ENCODE data around the gene PLXNA1. TPM values are rescaled to one million over a fixed set of nuclear protein-coding genes. Genes with fewer than 3 reads are reported as not detected.

Gene PLXNA1
- total RNA-seq, 1 experiment from 2014 or later: 80.6 TPM

- in situ Hi-C loops (cut with HindIII; ENCODE audit: low pct_unique_long_range_greater_than_20kb, low sequenced_read_pairs) (no loop called here), intact Hi-C loops (cut with micrococcal nuclease; ENCODE audit: unreplicated experiment) (no loop called here)
- CTCF ChIA-PET: no interaction called here
- Histone ChIP-seq H3K4me1 (ENCODE audit: control insufficient read depth, insufficient read depth, low read length) (peaks cover 2% of the 10 kb centered on the region; the same call in 1 of the 2 replicates), H3K27ac (ENCODE audit: low read length) (no peak overlapping the region), H3K9me3 (ENCODE audit: control insufficient read depth, insufficient read depth, low read depth, low read length) (no peaks in the 10 kb centered on the region), H3K4me3 (ENCODE audit: low read depth in 2 of 2, low read length in 2 of 2) (no peak overlapping the region), H3K27me3 (ENCODE audit: control insufficient read depth, insufficient read depth, low read length) (no peaks in the 10 kb centered on the region), H3K36me3 (ENCODE audit: control insufficient read depth, insufficient read depth, low read length) (no peaks in the 10 kb centered on the region)
- no peak for DNase-seq (ENCODE audit: low read depth, low spot score)
- POLR2A ChIA-PET: no interaction called here
- no peak for ATAC-seq
- no TSS peak for BruUV-seq (replicated peaks)
- TF ChIP-seq, protein P1, sequence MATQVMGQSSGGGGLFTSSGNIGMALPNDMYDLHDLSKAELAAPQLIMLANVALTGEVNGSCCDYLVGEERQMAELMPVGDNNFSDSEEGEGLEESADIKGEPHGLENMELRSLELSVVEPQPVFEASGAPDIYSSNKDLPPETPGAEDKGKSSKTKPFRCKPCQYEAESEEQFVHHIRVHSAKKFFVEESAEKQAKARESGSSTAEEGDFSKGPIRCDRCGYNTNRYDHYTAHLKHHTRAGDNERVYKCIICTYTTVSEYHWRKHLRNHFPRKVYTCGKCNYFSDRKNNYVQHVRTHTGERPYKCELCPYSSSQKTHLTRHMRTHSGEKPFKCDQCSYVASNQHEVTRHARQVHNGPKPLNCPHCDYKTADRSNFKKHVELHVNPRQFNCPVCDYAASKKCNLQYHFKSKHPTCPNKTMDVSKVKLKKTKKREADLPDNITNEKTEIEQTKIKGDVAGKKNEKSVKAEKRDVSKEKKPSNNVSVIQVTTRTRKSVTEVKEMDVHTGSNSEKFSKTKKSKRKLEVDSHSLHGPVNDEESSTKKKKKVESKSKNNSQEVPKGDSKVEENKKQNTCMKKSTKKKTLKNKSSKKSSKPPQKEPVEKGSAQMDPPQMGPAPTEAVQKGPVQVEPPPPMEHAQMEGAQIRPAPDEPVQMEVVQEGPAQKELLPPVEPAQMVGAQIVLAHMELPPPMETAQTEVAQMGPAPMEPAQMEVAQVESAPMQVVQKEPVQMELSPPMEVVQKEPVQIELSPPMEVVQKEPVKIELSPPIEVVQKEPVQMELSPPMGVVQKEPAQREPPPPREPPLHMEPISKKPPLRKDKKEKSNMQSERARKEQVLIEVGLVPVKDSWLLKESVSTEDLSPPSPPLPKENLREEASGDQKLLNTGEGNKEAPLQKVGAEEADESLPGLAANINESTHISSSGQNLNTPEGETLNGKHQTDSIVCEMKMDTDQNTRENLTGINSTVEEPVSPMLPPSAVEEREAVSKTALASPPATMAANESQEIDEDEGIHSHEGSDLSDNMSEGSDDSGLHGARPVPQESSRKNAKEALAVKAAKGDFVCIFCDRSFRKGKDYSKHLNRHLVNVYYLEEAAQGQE (IDR thresholded peaks at IDR 0.05; ENCODE audit: insufficient read depth in 1 of 2, low read depth in 2 of 2, low read length in 1 of 2): no peak
- TF ChIP-seq CTCF (IDR thresholded peaks at IDR 0.05) (no peak), SIN3A (IDR thresholded peaks at IDR 0.05; ENCODE audit: borderline replicate concordance, insufficient read depth, low read depth, low read length) (no peak), TCF7L2 (IDR thresholded peaks at IDR 0.05; ENCODE audit: low read depth, low read length) (no peak), POLR2AphosphoS5 (IDR thresholded peaks at IDR 0.05; ENCODE audit: low read depth, low read length) (no peak)
These were observed 11.8 kb downstream of the PLXNA1 start for GRCh38 chr3:126994661-126995245.

DNA sequence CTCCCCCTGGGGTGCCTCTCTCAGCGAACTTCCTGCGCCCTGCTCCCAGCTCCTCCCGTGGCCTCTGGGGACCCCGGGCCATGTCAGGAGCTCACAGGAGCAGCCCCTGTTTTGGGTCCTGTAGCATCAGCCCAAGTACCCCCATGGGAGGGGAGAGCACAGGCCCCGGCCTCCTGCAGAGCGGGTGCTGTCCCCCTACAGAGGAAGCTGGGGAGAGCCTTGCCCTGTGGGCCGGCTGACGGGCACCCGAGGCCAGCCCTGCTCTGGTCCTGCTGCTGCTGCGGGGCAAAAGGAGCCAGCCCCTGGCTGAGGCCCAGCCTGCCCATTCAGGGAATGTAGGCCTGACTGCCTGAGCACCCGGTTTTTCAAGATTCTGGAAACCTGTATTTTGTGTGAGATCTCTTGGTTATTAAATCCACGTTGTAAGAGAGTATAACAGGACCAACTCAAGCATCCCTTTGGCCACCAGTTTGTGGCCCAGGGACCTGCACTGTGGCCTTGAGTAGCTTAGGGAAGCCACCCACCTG, 12.4 kb downstream of the PLXNA1 start:
- Histone ChIP-seq H3K27ac (ENCODE audit: low read length) (no peak overlapping the region), H3K4me3 (ENCODE audit: low read depth in 2 of 2, low read length in 2 of 2) (no peak overlapping the region), H3K9me3 (ENCODE audit: control insufficient read depth, insufficient read depth, low read depth, low read length) (no peaks in the 10 kb centered on the region), H3K4me1 (ENCODE audit: control insufficient read depth, insufficient read depth, low read length) (peaks cover 2% of the 10 kb centered on the region; the same call in 1 of the 2 replicates), H3K27me3 (ENCODE audit: control insufficient read depth, insufficient read depth, low read length) (no peaks in the 10 kb centered on the region), H3K36me3 (ENCODE audit: control insufficient read depth, insufficient read depth, low read length) (no peaks in the 10 kb centered on the region)
- no TSS peak for BruUV-seq (replicated peaks)
- in situ Hi-C loops (cut with HindIII; ENCODE audit: low pct_unique_long_range_greater_than_20kb, low sequenced_read_pairs): no loop called here
- CTCF ChIA-PET: no interaction called here
- intact Hi-C loops (cut with micrococcal nuclease; ENCODE audit: unreplicated experiment): no loop called here
- no peak for DNase-seq (ENCODE audit: low read depth, low spot score)
- POLR2A ChIA-PET: no interaction called here
- TF ChIP-seq TCF7L2 (IDR thresholded peaks at IDR 0.05; ENCODE audit: low read depth, low read length) (no peak), CTCF (IDR thresholded peaks at IDR 0.05) (no peak), SIN3A (IDR thresholded peaks at IDR 0.05; ENCODE audit: borderline replicate concordance, insufficient read depth, low read depth, low read length) (no peak), POLR2AphosphoS5 (IDR thresholded peaks at IDR 0.05; ENCODE audit: low read depth, low read length) (no peak)
- TF ChIP-seq, protein P1 (IDR thresholded peaks at IDR 0.05; ENCODE audit: insufficient read depth in 1 of 2, low read depth in 2 of 2, low read length in 1 of 2): no peak
- no peak for ATAC-seq

Data from Panc1 (cell line).